CD14-positive monocyte (primary cell): Measurements from ENCODE around the gene MYBPC2. TPM values are rescaled to one million over a fixed set of nuclear protein-coding genes. Genes with fewer than 3 reads are reported as not detected.

Source experiments
- DNase-seq, 3 donors: peaks; one replicate each; pipeline ENCODE4 v3.0.0-alpha.2; 2011 to 2022
- H2AFZ ChIP-seq: 2 replicates; pipeline ENCODE4 v1.6.0; 2012; ENCODE audit warnings: mild to moderate bottlenecking, low read depth, low read length, inconsistent platforms; ENCODE audit not compliant: insufficient read depth, poor library complexity, severe bottlenecking
- H3K27ac ChIP-seq, 2 donors: 1 replicate in 1 of 2; 2 replicates in 1 of 2; pipeline ENCODE4 v1.5.1; 2012 to 2013; ENCODE audit warnings: low read length in 2 of 2, control low read depth in 1 of 2, inconsistent platforms in 1 of 2, low read depth in 1 of 2, mild to moderate bottlenecking in 1 of 2
- H3K27me3 ChIP-seq, 2 donors: one replicate each; pipeline versions ENCODE4 v1.6.0 to v1.6.1; 2011 to 2013; ENCODE audit warnings: low read length in 2 of 2; ENCODE audit not compliant: control insufficient read depth in 2 of 2, insufficient read depth in 2 of 2
- H3K36me3 ChIP-seq, 2 donors: replicated peaks in 1 of 2; 1 replicate in 1 of 2; 2 replicates in 1 of 2; pipeline versions ENCODE4 v1.5.1 to v1.6.1; 2012 to 2013; ENCODE audit warnings: low read length in 2 of 2, control low read depth in 1 of 2, inconsistent platforms in 1 of 2, mild to moderate bottlenecking in 1 of 2; ENCODE audit not compliant: insufficient read depth in 2 of 2, control insufficient read depth in 1 of 2
- H3K4me1 ChIP-seq, 2 donors: 1 replicate in 1 of 2; 2 replicates in 1 of 2; pipeline versions ENCODE4 v1.5.1 to v1.6.1; 2012 to 2013; ENCODE audit warnings: low read length in 2 of 2, control low read depth in 1 of 2, inconsistent platforms in 1 of 2, mild to moderate bottlenecking in 1 of 2, moderate library complexity in 1 of 2; ENCODE audit not compliant: insufficient read depth in 2 of 2, control insufficient read depth in 1 of 2
- H3K4me2 ChIP-seq: replicated peaks from 2 replicates; pipeline ENCODE3; 2012; ENCODE audit warnings: low read length, moderate library complexity, mild to moderate bottlenecking; ENCODE audit not compliant: poor library complexity, severe bottlenecking; ENCODE audit errors: extremely low read depth
- H3K4me3 ChIP-seq, 3 experiments: fragments of 200-600 bp in 1 of 3; sonication (generic) in 1 of 3; replicated peaks in 1 of 3; 1 replicate in 2 of 3; 2 replicates in 1 of 3; pipeline ENCODE4 v1.5.1; 2011 to 2013; ENCODE audit warnings: low read length in 3 of 3, mild to moderate bottlenecking in 3 of 3, control low read depth in 2 of 3, low read depth in 2 of 3, inconsistent platforms in 1 of 3, moderate library complexity in 1 of 3
- H3K79me2 ChIP-seq: 2 replicates; pipeline ENCODE4 v1.6.0; 2012; ENCODE audit warnings: mild to moderate bottlenecking, control low read depth, inconsistent platforms, low read length, moderate library complexity; ENCODE audit not compliant: insufficient read depth
- H3K9ac ChIP-seq: 2 replicates; pipeline ENCODE4 v1.6.0; 2017; ENCODE audit warnings: low read length, mild to moderate bottlenecking; ENCODE audit not compliant: insufficient read depth, poor library complexity, severe bottlenecking
- H3K9me3 ChIP-seq, 2 donors: replicated peaks in 1 of 2; 1 replicate in 1 of 2; 2 replicates in 1 of 2; pipeline versions ENCODE4 v1.5.1 to v1.6.1; 2012 to 2013; ENCODE audit warnings: low read length in 2 of 2, control low read depth in 1 of 2; ENCODE audit not compliant: control insufficient read depth in 1 of 2, insufficient read depth in 1 of 2
- H4K20me1 ChIP-seq: 2 replicates; pipeline ENCODE4 v1.6.0; 2012; ENCODE audit warnings: mild to moderate bottlenecking, low read length, control low read depth, moderate library complexity; ENCODE audit not compliant: insufficient read depth
- H3K27ac Mint-ChIP-seq, 7 donors: one replicate each; pipeline ENCODE4 v1.8.0; 2020; ENCODE audit warnings: mild to moderate bottlenecking in 7 of 7, mixed read lengths in 7 of 7, moderate library complexity in 6 of 7, inconsistent platforms in 2 of 7
- H3K27me3 Mint-ChIP-seq, 3 donors: one replicate each; pipeline ENCODE4 v1.8.0; 2021 to 2022; ENCODE audit warnings: low read depth in 3 of 3, mild to moderate bottlenecking in 3 of 3, mixed read lengths in 3 of 3, moderate library complexity in 3 of 3, inconsistent platforms in 1 of 3
- H3K36me3 Mint-ChIP-seq, 2 donors: one replicate each; pipeline ENCODE4 v1.8.0; 2020; ENCODE audit warnings: mixed read lengths in 2 of 2, inconsistent platforms in 1 of 2, mild to moderate bottlenecking in 1 of 2
- H3K4me1 Mint-ChIP-seq: one replicate; pipeline ENCODE4 v1.8.0; 2020; ENCODE audit warnings: mild to moderate bottlenecking, mixed read lengths
- H3K4me3 Mint-ChIP-seq, 2 donors: one replicate each; pipeline ENCODE4 v1.8.0; 2020; ENCODE audit warnings: mild to moderate bottlenecking in 2 of 2, mixed read lengths in 2 of 2, moderate library complexity in 1 of 2
- H3K9me3 Mint-ChIP-seq, 7 donors: one replicate each; pipeline ENCODE4 v1.8.0; 2020 to 2022; ENCODE audit warnings: mixed read lengths in 7 of 7, mild to moderate bottlenecking in 6 of 7, moderate library complexity in 6 of 7, inconsistent platforms in 2 of 7
- CTCF ChIP-seq: fragments of 200-600 bp; IDR thresholded peaks from one replicate; pipeline ENCODE4 v1.8.0; 2022; ENCODE audit warnings: antibody characterized with exemption, mild to moderate bottlenecking
- WGBS: methylation state at CpG from one replicate; pipeline ENCODE4 v1.1.5; 2013; ENCODE audit warnings: missing lambda C conversion rate; ENCODE audit not compliant: insufficient coverage; 5-methylcytosine and 5-hydroxymethylcytosine counted together
- intact Hi-C, 2 donors: fragments of 100-400 bp; cut with micrococcal nuclease; formaldehyde crosslinking; loops; one replicate each; pipeline versions ENCODE4 v1.15.0 to v1.15.1; 2023
- polyA plus RNA-seq, 3 donors: library from polyadenylated mRNA; depleted of rRNA in 1 of 3; unstranded in 2 of 3; stranded (reverse) in 1 of 3; fragments of 300-500 nt in 2 of 3; fragments of >200 nt in 1 of 3; fragmentation: Illumina TruSeq in 2 of 3; gene quantifications; 1 replicate in 2 of 3; 2 replicates in 1 of 3; pipeline ENCODE4 v1.2.3, GENCODE V29; 2012 to 2021

Gene MYBPC2
- polyA plus RNA-seq, 3 donors: not detected

DNA sequence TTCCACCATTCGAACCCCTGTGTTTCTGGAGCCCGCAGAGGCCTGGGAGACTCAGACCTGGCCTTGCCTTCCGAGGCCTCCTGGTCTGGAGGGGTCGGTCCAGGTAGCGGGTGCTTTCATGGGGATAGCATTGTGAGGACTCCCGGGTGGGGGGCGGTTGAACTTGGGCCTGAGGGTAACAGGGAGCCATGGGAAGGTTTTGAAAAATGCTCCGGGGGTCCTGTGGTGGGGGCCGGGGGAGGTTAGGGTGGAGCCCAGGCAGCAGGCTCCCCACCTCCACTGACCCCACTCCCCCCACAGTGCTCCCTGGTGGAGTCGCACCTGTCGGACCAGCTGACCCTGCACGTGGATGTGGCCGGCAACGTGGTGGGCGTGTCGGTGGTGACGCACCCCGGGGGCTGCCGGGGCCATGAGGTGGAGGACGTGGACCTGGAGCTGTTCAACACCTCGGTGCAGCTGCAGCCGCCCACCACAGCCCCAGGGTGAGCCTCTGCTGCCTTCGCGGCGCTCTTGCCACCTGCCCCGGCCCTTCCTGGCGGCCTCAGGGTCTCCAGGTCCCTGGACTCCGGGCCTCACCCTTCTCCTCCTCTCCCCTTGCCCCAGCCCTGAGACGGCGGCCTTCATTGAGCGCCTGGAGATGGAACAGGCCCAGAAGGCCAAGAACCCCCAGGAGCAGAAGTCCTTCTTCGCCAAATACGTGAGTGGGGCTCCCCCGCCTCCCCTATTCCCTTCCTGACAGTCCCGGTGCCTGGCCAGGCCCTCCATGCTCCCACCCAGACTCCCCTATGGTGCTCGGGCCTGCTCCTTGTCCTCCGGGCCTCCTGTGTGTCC is 47.8 kb downstream of the MYBPC2 start:
- WGBS: 92% methylated on average over 25 of the region's 37 CpGs
- Histone ChIP-seq H3K4me3 (no peak overlapping the region), H2AFZ (no peak overlapping the region), H3K4me1 (peaks cover 12 to 13% of the 10 kb centered on the region in 2 donors), H3K4me2 (no peak overlapping the region), H3K36me3 (peaks cover 44 to 58% of the 10 kb centered on the region in 2 donors), H3K27me3 (no peaks in the 10 kb centered on the region), H3K9me3 (no peaks in the 10 kb centered on the region), H3K79me2 (peaks cover 29% of the 10 kb centered on the region), H3K27ac (no peak overlapping the region), H4K20me1 (peaks cover 40% of the 10 kb centered on the region), H3K9ac (no peak overlapping the region)
- peaks cover 42 to 62% of the 10 kb centered on the region in 2 donors for H3K36me3 Mint-ChIP-seq
- no peak for DNase-seq
- peaks cover 0 to 14% (median under 1%) of the 10 kb centered on the region in 7 donors for H3K9me3 Mint-ChIP-seq
- peaks cover 20% of the 10 kb centered on the region for H3K4me1 Mint-ChIP-seq
- peaks cover 0 to 6% (median 2%) of the 10 kb centered on the region in 3 donors for H3K27me3 Mint-ChIP-seq
- intact Hi-C loops: no loop called here
- no peak for TF ChIP-seq CTCF
- H3K27ac Mint-ChIP-seq: peak overlapping the region in 1 of 7 donors; percentile 54
- no peak overlapping the region for H3K4me3 Mint-ChIP-seq

DNA sequence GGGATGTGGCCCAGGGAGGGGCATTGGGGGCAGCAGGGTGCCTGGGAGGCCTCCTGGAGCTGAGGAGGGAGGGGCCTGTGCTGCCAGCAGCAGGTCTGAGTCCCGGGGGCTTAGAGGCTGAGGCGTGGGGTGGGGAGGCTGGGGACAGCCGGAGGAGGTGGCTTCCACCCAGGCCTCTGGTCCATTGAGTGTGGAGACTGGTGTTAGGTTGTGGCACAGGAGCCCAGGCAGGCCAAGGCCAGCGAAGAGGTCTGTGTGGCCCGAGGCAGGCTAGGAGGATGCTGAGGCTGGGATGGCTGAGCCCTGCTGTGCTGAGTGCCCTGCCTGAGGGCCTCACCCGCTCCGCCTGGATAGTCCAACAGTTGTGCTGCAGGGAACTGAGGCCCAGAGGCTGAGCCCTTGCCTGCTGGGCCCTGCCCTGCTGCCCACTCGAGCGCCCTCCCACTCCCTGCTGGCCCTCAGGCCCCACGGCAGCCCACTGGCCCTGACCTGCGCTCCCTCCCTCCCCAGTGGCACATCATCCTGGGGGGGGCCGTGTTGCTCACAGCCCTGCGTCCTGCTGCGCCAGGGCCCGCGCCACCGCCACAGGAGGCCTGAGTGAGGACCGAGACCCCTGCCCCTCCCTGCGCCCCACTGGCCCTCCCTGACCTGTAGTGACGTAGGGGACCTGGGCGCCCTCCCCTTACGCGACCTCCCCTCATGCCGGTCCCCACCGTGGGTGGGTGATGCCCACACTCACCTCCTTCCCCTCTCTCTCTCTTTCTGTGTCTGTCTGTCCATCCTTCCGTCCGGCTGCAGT is 48.9 kb downstream of the MYBPC2 start:
- Mint-ChIP-seq H3K4me3 (no peak overlapping the region), H3K27ac (peak overlapping the region in 1 of 7 donors; percentile 66), H3K36me3 (peaks cover 42 to 62% of the 10 kb centered on the region in 2 donors), H3K4me1 (peaks cover 25% of the 10 kb centered on the region), H3K27me3 (peaks cover 0 to 4% (median 0%) of the 10 kb centered on the region in 3 donors), H3K9me3 (peaks cover 0 to 14% (median 2%) of the 10 kb centered on the region in 7 donors)
- Histone ChIP-seq H3K27me3 (no peaks in the 10 kb centered on the region), H3K4me3 (no peak overlapping the region), H3K79me2 (peaks cover 28% of the 10 kb centered on the region), H2AFZ (no peak overlapping the region), H3K27ac (no peak overlapping the region), H3K4me2 (no peak overlapping the region), H4K20me1 (peaks cover 40% of the 10 kb centered on the region), H3K36me3 (peaks cover 44 to 58% of the 10 kb centered on the region in 2 donors), H3K9me3 (peaks cover 4 to 5% of the 10 kb centered on the region in 2 donors), H3K4me1 (peaks cover 15 to 20% of the 10 kb centered on the region in 2 donors), H3K9ac (no peak overlapping the region)
- no peak for TF ChIP-seq CTCF
- intact Hi-C loops: no loop called here
- 95% methylated on average over 22 of the region's 27 CpGs for WGBS
- DNase-seq: no peak
